ENCODE measurements around the gene UGT1A9.
"Not testable (repeated sequence)": the region's sequence is repeated elsewhere in the genome, so short reads cannot be mapped to it uniquely, and the experiment has no call there.

Gene UGT1A9

DNA sequence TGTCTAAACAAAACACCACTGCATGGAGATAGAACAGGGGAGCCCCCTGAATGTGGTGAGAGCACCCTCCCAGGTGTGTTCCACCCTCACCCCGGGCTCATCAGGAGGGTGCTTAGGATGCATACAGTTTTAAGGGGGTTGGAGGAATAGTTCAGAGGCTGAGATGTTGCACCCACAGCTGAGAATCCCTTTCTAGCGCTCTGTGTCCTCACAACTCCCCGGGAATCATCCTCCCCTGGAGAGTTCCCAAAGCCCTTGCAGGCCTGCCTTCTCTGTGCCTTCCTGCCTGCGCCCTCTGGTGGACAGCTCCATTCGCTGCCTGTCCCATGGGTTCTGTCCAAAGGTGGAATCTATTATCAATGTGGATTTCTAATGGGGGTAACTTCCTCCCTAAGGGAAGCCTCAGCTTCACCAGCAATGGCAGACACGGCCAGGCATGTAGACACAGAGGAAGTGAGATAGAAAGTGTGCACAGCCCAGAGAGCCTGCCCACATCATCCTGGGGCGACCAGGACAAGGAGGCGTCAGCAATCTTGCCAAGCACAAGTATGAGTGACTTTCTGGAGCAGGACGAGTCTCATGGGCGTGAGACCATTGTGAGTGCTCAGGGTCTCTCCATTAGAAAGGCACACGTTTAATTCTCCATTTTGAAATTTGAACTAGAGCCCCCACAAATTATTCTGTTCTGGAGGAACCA lies 39.8 kb downstream of the UGT1A9 start:
- peak; percentile 36 to 72 for DNase-seq (ENCODE audit: low read depth in 2 of 2)

DNA sequence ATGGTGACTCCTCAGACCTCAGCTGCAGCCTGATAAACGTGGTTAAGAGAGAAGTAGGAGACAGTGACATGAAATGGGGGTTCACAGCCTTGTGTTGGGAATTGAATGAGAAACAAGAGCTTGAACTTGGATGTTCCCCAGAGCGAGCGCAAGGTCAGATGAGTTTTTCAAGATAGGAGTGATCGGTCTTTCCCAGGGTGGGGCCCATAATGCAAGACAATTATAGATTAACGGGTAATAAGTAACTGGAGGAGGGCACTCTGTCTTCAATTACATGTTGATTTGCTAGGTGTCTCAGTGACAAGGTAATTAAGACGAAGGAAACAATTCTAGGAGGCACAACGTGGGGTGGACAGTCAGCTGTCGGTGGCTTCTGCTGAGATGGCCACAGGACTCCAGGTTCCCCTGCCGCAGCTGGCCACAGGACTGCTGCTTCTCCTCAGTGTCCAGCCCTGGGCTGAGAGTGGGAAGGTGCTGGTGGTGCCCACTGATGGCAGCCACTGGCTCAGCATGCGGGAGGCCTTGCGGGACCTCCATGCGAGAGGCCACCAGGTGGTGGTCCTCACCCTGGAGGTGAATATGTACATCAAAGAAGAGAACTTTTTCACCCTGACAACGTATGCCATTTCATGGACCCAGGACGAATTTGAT lies 41.0 kb downstream of the UGT1A9 start, which contains the start of gene UGT1A5:
Gene UGT1A5 (plus strand): TSS at position 297 of the 651 bp plus-strand sequence. CDS start 85 bp downstream, at position 382.
- DNase-seq (ENCODE audit: low read depth in 2 of 2): no peak

DNA sequence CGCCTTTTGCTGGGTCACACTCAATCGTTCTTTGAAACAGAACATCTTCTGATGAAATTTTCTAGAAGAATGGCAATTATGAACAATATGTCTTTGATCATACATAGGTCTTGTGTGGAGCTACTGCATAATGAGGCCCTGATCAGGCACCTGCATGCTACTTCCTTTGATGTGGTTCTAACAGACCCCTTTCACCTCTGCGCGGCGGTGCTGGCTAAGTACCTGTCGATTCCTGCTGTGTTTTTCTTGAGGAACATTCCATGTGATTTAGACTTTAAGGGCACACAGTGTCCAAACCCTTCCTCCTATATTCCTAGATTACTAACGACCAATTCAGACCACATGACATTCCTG lies 41.5 kb downstream of the UGT1A9 start:
- DNase-seq (ENCODE audit: low read depth in 2 of 2): no peak

DNA sequence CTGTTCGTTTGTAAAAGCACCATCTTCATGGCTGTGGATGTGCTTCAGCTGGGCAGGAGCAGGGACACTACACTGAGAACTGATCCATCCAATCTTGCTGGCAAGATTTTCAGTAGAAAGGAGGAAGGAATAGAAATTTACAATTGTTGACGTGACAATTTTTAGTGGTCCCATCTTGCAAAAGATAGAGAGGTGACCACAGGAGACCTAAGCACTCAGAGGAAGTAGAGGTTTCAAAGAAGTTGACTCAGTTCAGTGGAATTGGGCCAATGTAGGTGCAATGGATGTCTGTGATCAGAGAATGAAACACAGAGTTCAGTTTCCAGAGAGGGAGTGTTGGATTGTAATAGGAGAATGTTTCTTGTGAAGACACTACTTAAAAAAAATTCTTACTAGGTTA lies 42.4 kb downstream of the UGT1A9 start:
- DNase-seq (ENCODE audit: low read depth in 2 of 2): no peak

DNA sequence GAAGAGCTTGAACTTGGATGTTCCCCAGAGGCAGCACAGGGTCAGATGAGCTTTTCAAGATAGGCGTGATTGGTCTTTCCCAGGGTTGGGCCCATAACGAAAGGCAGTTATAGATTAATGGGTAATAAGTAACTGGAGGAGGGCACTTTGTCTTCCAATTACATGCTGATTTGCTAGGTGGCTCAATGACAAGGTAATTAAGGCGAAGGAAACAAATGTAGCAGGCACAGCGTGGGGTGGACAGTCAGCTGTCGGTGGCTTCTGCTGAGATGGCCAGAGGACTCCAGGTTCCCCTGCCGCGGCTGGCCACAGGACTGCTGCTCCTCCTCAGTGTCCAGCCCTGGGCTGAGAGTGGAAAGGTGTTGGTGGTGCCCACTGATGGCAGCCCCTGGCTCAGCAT lies 46.9 kb downstream of the UGT1A9 start, which contains the start of gene UGT1A4:
Gene UGT1A4 (plus strand): TSS at position 185 of the 400 bp plus-strand sequence. CDS start 85 bp downstream, at position 270.
- no peak for DNase-seq (ENCODE audit: low read depth in 2 of 2)

DNA sequence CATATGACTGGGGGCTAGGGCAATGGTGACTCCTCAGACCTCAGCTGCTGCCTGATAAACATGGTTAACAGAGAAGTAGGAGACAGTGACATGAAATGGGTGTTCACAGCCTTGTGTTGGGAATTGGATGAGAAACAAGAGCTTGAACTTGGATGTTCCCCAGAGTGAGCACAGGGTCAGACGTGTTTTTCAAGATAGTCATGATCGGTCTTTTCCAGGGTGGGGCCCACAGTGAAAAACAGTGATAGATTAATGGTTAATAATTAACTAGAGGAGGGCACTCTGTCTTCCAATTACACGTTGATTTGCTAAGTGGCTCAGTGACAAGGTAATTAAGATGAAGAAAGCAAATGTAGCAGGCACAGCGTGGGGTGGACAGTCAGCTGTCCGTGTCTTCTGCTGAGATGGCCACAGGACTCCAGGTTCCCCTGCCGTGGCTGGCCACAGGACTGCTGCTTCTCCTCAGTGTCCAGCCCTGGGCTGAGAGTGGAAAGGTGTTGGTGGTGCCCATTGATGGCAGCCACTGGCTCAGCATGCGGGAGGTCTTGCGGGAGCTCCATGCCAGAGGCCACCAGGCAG lies 57.1 kb downstream of the UGT1A9 start, which contains the start of gene UGT1A3:
Gene UGT1A3 (plus strand): TSS at position 320 of the 579 bp plus-strand sequence. CDS start 85 bp downstream, at position 405.
- DNase-seq (ENCODE audit: low read depth in 2 of 2): no peak

DNA sequence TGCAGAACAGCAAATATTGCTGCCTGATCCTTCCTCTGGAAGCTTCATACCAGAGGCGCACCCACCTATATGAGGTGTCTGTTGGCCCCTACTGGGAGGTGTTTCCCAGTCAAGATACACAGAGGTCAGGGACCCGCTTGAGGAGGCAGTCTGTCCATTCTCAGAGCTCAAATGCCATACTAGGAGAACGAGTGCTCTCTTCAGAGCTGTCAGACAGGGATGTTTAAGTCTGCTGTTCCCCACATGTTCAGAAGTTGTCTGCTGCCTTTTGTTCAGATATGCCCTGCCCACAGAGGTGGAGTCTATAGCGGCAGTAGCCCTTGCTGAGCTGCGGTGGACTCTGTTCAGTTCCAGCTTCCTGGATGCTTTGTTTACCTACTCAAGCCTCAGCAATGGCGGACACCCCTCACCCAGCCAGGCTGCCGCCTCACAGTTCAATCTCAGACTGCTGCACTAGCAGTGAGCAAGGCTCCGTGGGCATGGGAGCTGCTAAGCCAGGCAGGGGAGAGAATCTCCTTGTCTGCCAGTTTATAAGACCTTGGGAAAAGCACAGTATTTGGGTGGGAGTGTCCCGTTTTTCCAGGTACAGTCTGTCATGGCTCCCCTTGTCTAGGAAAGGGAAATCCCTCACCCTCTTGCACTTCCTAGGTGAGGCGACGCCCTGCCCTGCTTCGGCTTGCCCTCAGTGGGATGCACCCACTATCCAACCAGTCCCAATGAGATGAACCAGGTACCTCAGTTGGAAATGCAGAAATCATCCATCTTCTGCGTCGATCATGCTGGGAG lies 65.4 kb downstream of the UGT1A9 start:
- DNase-seq (ENCODE audit: low read depth in 2 of 2): not testable (repeated sequence)

DNA sequence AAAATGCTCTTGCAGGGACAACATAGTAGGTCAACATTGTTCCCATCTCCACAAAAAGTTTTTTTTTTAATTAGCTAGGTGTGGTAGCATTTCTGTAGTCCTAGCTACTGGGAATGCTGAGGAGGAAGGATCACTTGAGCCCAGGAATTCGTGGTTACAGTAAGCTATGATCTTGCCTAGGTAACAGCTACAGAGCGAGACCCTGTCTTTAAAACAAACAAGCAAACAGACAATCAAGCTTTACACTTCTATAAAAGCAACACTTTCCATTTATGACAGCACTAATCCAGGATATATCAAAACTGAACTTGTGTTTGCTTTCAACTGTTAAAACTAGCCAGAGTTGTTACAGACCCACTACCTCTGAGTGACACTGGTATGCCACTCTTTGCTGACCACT lies 69.2 kb downstream of the UGT1A9 start:
- DNase-seq (ENCODE audit: low read depth in 2 of 2): no peak

DNA sequence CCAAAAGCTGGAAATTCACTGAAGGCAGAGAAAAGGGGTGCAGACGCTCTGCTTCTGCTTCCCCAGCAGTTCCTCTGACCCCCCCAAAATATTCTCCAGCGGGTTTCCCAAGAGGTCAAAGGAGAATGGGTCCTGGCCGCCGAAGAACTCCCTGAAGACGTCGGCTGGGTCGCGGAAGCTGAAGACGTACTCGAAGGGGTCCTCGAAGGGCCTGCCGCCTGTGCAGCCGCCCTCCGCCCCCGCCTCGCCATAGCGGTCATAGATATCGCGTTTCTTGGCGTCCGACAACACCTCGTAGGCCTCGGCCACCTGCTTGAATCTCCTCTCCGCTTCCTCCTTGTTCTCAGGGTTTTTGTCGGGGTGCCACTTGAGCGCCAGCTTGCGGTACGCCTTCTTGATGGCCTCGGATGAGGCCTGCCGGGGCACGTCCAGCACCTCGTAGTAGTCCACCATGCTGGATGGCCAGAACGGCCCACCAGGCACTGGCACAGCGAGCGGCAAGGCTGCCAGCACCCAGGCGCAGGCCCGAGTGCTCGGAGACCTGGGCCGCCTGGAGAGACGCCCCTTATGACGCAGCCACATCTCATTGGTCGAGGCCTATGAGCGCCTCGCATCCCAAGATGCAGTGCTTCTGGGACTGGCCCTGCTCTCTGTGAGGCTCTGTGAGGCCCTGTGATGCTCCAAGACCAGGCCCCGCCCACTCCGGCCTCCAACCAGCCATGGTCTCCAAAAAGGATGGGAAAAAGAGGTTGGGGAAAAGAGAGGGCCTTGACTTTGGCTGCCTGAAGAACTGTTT lies 72.0 kb downstream of the UGT1A9 start:
- DNase-seq (ENCODE audit: low read depth in 2 of 2): no peak

DNA sequence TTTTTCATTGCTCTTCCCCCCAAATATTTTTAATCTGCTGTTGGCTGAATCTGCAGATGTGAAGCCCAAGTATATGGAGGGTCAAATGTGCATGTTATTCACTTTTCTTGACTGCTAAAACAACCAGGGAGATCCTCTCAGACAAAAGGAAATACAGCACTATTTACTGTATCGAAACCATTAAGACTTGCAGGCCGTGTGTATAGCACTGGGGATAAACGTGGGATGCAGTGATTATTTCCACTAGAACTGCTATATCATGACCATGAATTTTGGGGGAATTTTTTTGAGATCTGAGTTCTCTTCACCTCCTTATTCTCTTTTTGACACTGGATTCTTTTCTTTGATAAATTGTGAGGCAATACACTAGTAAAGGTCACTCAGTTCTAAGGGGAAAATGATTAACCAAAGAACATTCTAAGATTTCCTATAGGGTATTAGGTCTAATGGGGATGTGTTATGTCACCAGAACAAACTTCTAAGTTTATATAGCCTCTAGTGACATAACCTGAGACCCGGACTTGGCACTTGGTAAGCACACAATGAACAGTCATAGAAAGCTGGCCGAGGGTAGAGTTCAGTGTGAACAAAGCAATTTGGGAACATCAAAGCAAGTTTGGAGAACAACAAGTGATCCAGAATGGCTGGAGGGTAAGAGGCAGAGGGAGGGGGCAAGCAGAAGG lies 73.5 kb downstream of the UGT1A9 start:
- DNase-seq (ENCODE audit: low read depth in 2 of 2): no peak

DNA sequence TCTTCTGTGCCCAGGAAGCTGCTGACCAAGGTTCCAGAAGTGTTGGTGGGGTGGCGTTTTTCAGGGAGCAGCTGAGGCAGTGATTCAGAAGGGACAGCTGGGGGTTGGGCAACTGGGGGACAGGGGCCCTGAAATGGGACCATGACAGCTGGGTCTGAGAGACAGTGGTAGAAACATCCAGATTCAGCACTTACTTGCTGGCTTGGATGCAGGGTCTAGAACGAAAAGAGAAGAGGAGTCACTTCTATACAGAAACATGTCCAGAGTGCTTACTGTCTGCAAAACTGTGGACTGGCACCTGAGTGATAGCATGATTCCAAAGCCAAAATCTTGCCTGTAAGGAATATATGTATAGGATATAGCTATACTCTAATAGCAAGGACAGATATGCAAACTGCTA lies 74.1 kb downstream of the UGT1A9 start:
- not testable (repeated sequence) for DNase-seq (ENCODE audit: low read depth in 2 of 2)

DNA sequence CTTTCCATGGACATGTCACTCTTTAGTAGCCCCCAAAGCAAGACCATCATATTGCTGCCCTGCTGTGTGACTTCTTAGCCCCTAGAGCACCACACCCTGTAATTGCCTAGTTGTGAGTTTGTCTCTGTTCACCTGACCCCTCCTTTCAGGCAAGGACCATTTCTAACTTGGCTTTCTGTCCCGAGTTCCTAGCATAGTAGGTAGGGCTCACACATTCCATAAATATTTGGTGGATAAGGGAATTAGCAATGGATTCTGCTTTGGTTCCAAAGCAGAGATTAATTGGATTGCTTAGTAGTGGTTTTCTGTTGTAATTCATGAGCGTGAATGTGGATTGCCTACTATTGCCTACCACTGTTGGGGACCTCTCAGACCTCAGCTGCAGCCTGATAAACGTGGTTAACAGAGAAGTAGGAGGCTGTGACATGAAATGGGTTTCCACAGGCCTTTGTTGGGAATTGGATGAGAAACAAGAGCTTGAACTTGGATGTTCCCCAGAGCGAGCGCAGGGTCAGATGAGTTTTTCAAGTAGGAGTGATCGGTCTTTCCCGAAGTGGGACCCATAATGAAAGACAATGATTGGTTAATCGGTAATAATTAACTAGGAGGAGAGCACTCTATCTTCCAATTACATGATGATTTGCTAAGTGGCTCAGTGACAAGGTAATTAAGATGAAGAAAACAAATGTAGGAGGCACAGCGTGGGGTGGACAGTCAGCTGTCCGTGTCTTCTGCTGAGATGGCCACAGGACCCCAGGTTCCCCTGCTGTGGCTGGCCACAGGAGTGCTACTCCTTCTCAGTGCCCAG lies 75.0 kb downstream of the UGT1A9 start:
- no peak for DNase-seq (ENCODE audit: low read depth in 2 of 2)

DNA sequence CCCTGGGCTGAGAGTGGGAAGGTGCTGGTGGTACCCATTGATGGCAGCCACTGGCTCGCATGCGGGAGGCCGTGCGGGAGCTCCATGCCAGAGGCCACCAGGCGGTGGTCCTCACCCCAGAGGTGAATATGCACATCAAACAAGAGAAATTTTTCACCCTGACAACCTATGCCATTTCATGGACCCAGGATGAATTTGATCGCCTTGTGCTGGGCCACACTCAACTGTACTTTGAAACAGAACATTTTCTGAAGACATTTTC lies 75.5 kb downstream of the UGT1A9 start:
- no peak for DNase-seq (ENCODE audit: low read depth in 2 of 2)

DNA sequence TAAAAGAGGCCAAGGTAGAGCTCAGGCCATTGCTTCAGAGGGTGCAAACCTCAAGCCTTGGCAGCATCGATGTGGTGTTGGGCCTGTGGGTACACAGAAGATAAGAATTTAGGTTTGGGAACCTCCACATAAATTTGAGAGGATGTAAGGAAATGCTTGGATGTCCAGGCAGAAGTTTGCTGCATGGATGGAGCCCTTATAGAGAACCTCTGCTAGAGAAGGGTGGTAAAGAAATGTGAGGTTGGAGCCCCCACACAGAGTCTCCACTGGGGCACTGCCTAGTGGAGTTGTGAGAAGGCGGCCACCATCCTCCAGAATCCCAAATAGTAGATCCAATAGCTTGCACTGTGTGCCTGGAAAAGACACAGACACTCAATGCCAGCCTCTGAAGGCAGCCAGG lies 79.0 kb downstream of the UGT1A9 start:
- DNase-seq (ENCODE audit: low read depth in 2 of 2): not testable (repeated sequence)

DNA sequence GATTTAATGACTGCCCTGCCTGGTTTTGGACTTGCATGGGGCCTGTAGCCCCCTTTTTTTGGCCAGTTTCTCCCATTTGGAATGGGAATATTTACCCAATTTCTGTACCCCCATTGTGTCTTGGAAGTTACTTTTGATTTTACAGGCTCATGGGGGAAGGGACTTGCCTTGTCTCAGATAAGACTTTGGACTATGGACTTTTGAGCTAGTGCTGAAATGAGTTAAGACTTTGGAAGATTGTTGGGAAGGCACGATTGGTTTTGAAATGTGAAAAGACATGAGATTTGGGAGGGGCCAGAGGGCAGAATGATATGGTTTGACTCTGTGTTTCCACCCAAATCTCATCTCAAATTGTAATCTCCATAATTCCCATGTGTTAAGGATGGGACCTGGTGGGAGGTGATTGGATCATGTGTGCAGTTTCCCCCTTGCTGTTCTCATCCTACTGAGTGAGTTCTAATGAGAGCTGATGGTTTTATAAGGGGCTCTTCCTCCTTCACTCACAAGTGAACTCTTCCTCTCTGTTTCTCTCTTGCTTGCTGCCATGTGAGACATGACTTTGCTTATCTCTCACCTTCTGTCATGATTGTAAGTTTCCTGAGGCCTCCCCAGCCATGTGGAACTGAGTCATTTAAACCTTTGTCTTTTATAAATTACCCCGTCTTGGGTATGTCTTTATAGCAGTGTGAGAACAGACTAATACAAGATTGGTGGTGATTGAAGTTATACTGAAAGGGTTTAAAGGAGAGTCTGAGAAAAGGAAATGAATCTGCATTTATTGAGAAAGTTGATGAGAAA lies 79.7 kb downstream of the UGT1A9 start:
- not testable (repeated sequence) for DNase-seq (ENCODE audit: low read depth in 2 of 2)

DNA sequence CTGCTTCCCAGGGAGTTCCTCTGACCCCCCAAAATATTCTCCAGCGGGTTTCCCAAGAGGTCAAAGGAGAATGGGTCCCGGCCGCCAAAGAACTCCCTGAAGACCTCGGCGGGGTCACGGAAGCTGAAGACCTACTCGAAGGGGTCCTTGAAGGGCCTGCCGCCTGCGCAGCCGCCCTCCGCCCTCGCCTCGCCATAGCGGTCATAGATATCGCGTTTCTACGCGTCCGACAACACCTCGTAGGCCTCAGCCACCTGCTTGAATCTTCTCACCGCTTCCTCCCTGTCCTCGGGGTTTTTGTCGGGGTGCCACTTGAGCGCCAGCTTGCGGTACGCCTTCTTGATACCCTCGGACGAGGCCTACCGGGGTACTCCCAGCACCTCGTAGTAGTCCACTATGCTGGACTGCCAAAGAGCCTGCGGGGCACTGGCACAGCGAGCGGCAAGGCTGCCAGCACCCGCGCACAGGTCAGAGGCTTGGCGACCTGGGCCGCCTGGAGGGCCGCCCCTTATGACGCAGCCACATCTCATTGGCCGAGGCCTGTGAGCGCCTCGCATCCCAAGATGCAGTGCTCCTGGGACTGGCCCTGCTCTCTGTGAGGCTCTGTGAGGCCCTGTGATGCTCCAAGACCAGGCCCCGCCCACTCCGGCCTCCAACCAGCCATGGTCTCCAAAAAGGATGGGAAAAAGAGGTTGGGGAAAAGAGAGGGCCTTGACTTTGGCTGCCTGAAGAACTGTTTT lies 83.3 kb downstream of the UGT1A9 start:
- DNase-seq (ENCODE audit: low read depth in 2 of 2): no peak

DNA sequence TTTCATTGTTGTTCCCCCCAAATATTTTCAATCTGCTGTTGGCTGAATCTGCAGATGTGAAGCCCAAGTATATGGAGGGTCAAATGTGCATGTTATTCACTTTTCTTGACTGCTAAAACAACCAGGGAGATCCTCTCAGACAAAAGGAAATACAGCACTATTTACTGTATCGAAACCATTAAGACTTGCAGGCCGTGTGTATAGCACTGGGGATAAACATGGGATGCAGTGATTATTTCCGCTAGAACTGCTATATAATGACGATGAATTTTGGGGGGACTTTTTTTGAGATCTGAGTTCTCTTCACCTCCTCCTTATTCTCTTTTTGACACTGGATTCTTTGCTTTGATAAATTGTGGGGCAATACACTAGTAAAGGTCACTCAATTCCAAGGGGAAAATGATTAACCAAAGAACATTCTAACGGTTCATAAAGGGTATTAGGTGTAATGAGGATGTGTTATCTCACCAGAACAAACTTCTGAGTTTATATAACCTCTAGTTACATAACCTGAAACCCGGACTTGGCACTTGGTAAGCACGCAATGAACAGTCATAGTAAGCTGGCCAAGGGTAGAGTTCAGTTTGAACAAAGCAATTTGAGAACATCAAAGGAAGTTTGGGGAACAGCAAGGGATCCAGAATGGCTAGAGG lies 84.9 kb downstream of the UGT1A9 start:
- no peak for DNase-seq (ENCODE audit: low read depth in 2 of 2)

DNA sequence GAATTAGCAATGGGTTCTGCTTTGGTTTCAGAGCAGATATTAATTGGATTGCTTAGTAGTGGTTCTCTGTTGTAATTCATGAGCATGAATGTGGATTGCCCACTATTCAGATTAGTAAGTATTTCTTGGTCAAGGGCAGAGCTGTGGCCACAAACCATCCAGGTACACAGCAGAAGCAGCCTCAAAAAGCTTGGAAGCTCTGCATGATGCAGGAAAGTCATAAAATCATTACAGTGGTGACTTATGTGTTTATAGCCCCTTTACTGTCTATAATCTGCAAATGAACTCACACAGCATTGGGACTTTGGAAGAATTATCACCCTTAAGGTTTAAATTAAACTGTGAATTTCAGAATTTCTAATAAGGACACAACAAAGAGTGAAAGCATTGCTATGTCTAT lies 86.4 kb downstream of the UGT1A9 start:
- no peak for DNase-seq (ENCODE audit: low read depth in 2 of 2)
